T-helper 1 cell treated with Interleukin-12 subunit alpha and Interleukin-12 subunit beta and Interleukin-4 antibody, amounts not matched to agents 30 μg/mL and 1 μg/mL, for 36 hours (primary cell): ENCODE results near the gene BCL10.

Experiments
- H3K27ac Mint-ChIP-seq: one replicate; pipeline ENCODE4 v1.8.0; 2021; ENCODE audit warnings: mild to moderate bottlenecking, mixed read lengths
- H3K27me3 Mint-ChIP-seq: one replicate; pipeline ENCODE4 v1.8.0; 2021; ENCODE audit warnings: low read depth, mixed read lengths
- H3K36me3 Mint-ChIP-seq: one replicate; pipeline ENCODE4 v1.8.0; 2021; ENCODE audit warnings: low read depth, mixed read lengths
- H3K4me1 Mint-ChIP-seq: one replicate; pipeline ENCODE4 v1.8.0; 2021; ENCODE audit warnings: low read depth, mixed read lengths
- H3K4me3 Mint-ChIP-seq: one replicate; pipeline ENCODE4 v1.8.0; 2021; ENCODE audit warnings: mild to moderate bottlenecking, moderate library complexity, mixed read lengths
- H3K9me3 Mint-ChIP-seq: one replicate; pipeline ENCODE4 v1.8.0; 2021; ENCODE audit warnings: mixed read lengths

BCL10 gene

DNA sequence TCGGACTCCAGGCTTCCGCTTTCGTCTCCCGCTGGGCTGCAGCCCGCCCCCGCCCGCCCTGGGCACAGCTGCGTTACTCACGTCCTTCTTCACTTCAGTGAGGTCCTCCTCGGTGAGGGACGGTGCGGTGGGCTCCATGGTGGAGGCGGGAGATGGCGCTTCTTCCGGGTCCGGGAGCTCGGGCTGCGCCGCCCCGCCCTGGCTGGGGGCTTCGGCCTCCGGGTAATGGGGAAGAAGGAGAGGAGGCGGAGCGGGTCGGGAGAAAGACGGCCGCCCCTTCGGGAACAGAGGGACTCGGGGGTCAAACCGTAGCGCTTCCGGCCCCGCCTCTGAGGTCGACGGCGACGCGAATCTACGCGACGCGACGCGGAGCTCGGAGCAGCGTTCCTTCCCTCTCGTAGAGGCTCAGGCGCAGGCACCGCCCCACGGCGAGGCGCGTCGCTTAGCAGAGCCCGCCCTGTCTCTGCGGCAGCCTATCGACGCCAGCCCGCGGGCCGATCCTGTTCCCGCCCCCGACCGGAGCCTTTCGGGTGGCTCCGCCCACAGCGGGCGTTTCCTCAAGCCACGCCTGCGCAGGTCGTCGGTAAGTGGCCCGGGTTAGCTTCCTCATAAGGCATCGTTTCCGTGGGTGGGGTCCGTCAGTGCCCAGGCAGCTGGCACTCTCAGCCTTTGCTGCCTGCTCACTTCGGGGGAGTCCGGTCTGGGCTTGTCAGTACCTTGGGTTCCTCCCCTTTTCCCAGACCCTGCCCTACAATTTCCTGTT is at the start of gene BCL10:
Gene BCL10, minus strand, starts transcription at position 418 of the 763 bp plus-strand sequence. Its CDS starts 280 bp downstream, at position 138.
- H3K4me1 Mint-ChIP-seq = peaks cover 47% of the 10 kb centered on the region
- peak within 1 kb of the TSS; percentile 80 for H3K4me3 Mint-ChIP-seq

DNA sequence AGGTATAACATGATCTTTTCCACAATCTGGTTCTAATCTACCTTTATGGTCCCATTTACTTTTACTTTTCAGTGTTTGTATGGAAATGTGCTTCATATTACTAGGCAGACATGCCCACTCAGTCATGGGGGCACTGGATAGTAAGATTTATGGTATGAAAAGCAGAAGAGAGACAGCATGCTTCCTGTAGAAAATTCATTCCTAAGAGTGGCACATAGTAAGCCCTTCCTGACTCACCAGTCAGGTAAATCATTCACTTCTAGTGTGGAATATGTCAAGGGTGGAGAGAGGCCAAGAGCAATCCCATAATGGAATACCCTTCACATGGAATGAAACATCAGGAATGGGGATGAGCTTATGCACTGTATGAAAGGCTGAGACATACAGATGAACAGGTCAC is 49.5 kb upstream of the BCL10 start:
- no peaks in the 10 kb centered on the region for H3K4me1 Mint-ChIP-seq
- no peak overlapping the region for H3K4me3 Mint-ChIP-seq
- no peaks in the 10 kb centered on the region for H3K36me3 Mint-ChIP-seq
- no peak overlapping the region for H3K27ac Mint-ChIP-seq
- H3K27me3 Mint-ChIP-seq = peaks cover 53% of the 10 kb centered on the region
- no peaks in the 10 kb centered on the region for H3K9me3 Mint-ChIP-seq

More for the DNA sequence above, at the start of gene BCL10:
- Mint-ChIP-seq H3K27me3 (peaks cover 23% of the 10 kb centered on the region), H3K27ac (peak within 1 kb of the TSS; percentile 92), H3K36me3 (peaks cover 25% of the 10 kb centered on the region), H3K9me3 (no peaks in the 10 kb centered on the region)

DNA sequence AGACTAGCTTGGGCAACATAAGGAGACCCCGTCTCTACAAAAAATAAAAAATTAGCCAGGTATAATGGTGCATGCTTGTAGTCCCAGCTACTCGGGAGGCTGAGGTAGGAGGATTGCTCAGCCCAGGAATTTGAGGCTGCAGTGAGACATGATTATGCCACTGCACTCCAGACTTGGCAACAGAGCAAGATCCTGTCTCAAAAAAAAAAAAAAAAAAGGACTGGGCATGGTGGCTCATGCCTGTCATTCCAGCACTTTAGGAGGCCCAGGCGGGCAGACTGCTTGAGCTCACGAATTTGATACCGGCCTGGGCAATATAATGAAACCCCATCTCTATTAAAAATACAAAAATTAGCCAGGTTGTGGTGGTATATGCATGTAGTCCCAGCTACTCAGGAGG is 47.3 kb upstream of the BCL10 start:
- peaks cover 3% of the 10 kb centered on the region for H3K4me1 Mint-ChIP-seq
- no peak overlapping the region for H3K27ac Mint-ChIP-seq
- H3K27me3 Mint-ChIP-seq = peaks cover 55% of the 10 kb centered on the region
- no peak overlapping the region for H3K4me3 Mint-ChIP-seq
- no peaks in the 10 kb centered on the region for H3K36me3 Mint-ChIP-seq
- H3K9me3 Mint-ChIP-seq = no peaks in the 10 kb centered on the region

DNA sequence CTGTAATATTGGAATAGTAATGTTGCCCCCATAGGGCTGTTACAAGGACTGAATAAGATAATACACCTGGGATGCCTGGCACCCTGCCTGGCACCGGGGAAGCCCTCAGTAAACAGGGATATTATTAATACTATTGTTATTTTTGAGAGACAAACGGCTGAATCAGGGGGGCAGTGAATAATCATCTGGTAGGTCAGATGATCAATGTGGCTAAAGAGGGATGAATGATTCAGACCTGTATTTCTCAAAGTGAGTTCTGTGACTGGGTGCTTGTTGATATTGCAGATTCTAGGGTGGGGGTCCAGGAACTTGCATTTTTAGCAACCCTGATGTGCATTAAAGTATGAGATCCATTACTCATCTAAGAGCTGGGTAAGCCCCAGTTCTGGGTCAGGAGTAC is 46.2 kb upstream of the BCL10 start:
- H3K27me3 Mint-ChIP-seq = peaks cover 59% of the 10 kb centered on the region
- no peak overlapping the region for H3K4me3 Mint-ChIP-seq
- H3K36me3 Mint-ChIP-seq = no peaks in the 10 kb centered on the region
- no peaks in the 10 kb centered on the region for H3K9me3 Mint-ChIP-seq
- H3K27ac Mint-ChIP-seq = no peak overlapping the region
- peaks cover 3% of the 10 kb centered on the region for H3K4me1 Mint-ChIP-seq

DNA sequence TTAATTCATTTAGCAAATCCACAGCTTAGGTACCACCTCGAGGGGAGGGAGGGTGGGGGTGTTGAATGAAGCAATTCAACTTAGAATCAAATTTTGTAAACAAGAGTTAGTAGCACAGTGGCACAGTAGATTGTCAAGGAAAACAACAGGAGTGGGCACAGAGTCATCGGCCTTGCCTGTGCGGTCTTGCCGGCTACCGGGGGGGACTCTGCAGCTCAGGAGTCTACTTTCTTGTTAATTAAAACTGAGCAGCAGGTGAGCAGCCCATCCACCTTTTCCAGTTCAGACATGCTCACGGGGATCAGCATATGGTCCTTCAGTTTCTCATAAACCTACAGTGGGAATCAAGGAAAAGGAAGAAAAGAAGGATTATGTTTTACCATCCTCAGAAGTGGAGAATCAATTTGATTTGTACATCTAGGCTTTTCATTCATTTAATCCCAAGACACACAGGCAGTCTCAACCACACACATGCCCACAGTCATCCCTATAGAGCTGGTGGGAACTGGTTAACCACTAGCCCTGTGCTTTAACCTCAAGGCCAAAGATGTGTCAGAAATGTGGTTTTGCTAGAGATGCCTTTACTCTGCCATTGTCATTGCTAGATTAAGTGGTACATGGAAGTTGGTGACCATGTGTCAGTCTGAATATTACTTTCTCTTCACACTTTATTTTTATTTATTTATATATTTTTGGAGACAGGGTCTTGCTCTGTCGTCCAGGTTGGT is 45.0 kb upstream of the BCL10 start:
- Mint-ChIP-seq H3K9me3 (no peaks in the 10 kb centered on the region), H3K27ac (no peak overlapping the region), H3K27me3 (peaks cover 64% of the 10 kb centered on the region)

DNA sequence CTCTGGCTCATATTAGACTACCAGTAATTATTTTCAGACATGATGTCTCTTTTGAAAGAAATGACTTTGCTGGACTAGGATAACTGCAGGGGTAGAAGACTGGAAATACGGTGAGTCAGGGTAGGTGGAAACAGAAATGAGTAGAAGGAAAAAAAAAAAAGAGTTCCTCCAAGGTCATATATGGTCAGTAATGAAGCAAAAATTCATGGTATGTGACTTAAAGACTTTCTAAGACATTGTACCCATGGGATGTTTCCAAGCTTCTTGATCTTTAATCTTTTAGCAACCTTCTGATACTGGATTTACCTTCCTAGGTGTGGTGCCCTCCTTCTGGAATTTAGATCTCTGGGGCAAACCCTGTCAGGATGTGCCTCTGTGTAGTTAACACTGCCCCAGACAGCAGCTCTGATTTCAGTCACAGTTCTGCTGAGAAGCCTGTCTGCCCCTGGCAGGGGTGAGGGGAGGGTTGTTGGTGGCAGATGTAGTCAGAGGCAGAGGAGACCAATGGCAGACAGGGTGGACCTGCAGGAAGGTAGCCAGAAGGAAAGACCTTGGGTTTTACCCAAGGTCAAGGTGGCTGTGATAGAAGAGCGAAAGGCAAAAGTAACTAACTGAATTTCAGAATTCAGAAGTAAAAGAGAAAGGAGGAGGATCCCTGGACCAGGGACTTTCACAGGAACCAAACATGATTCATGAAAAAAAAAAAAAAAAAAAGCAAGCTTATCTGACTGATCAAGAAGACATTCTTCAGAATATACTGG is 44.1 kb upstream of the BCL10 start:
- Mint-ChIP-seq H3K36me3 (no peaks in the 10 kb centered on the region), H3K4me1 (peaks cover 3% of the 10 kb centered on the region), H3K27ac (no peak overlapping the region), H3K27me3 (peaks cover 64% of the 10 kb centered on the region), H3K4me3 (no peak overlapping the region), H3K9me3 (no peaks in the 10 kb centered on the region)

More for the DNA sequence above, 45.0 kb upstream of the BCL10 start:
- Mint-ChIP-seq H3K4me1 (peaks cover 3% of the 10 kb centered on the region), H3K36me3 (no peaks in the 10 kb centered on the region), H3K4me3 (no peak overlapping the region)

DNA sequence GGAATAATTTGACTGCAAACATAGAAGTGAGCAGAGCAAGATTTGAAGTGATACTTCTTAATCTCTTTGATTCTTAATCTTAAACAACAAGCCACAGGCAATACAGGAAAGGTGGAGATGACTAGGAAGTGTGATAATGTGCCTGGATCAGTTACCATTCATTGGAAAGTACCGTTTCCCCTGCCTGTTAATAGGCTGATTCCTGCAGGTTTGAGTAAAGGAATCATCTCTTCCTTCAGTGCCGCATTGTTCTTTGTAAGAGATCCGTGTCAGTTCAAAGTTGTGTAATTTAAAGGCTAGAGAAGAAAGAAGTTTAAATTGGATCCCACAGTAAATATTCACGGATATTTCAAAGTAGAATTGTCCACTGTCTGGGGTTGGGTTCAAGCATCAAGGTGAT is 43.5 kb upstream of the BCL10 start:
- Mint-ChIP-seq H3K4me1 (peaks cover 3% of the 10 kb centered on the region), H3K36me3 (no peaks in the 10 kb centered on the region), H3K9me3 (no peaks in the 10 kb centered on the region), H3K4me3 (no peak overlapping the region), H3K27ac (no peak overlapping the region), H3K27me3 (peaks cover 61% of the 10 kb centered on the region)

DNA sequence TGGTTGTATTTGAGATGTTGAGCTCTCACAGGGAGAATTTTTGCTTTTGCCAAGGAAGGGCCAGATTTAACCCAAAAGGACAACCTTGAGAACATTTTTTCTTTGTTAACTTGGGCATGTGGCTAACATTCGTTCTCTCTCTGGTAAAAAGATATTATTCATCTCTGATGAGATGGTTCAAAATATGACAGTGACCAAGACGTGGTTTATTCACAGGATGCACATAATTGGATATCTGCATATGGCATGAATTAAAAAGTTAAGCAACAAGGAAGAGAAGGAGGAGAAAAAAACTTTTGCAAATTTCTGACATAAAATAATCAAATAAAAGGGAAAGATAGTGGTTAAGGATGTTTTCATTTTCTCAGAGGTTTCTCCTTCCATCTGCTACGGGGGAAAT is 43.1 kb upstream of the BCL10 start:
- H3K27ac Mint-ChIP-seq = no peak overlapping the region
- H3K4me1 Mint-ChIP-seq = peaks cover 3% of the 10 kb centered on the region
- H3K4me3 Mint-ChIP-seq = no peak overlapping the region
- H3K27me3 Mint-ChIP-seq = peaks cover 61% of the 10 kb centered on the region
- H3K36me3 Mint-ChIP-seq = no peaks in the 10 kb centered on the region
- H3K9me3 Mint-ChIP-seq = no peaks in the 10 kb centered on the region

DNA sequence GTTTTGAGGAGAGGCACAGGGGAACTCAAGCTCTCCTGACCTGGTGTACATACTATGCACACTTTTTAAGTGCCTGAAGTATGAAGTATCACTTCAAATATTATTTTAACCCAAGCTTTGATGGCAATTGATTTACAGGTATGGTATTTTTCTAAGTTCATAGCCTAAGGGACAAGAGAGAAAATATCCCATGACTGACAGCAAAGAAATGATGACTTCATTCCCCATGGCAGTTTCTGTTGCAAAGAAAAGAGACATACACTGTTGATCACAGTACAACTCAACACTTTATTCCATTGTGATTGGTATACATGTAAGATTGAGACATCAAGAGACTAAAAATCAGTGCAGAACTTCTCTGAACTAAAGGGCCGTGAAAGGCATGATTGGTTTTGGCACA is 41.8 kb upstream of the BCL10 start:
- Mint-ChIP-seq H3K9me3 (no peaks in the 10 kb centered on the region), H3K36me3 (no peaks in the 10 kb centered on the region), H3K27me3 (peaks cover 67% of the 10 kb centered on the region), H3K27ac (no peak overlapping the region), H3K4me1 (peaks cover 3% of the 10 kb centered on the region), H3K4me3 (no peak overlapping the region)

DNA sequence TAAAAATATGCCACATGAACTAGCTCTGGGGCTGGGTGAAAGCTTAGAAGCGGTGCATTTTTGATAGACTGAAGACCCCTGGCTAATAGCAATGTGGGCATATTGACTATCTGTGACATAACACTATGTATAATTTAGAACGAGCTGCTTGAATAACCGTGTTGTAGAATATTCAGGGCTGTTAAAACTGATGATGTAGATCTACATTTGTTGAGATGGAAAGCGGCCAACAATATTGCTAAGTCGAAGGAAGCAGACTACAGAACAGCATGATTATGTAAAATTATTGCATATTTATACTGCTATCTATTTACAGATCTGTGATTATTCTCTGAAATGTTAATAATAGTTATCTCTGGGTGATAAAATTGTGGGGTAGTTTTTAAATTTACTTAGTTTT is 41.1 kb upstream of the BCL10 start:
- H3K27ac Mint-ChIP-seq = no peak overlapping the region
- peaks cover 3% of the 10 kb centered on the region for H3K4me1 Mint-ChIP-seq
- H3K4me3 Mint-ChIP-seq = no peak overlapping the region
- peaks cover 67% of the 10 kb centered on the region for H3K27me3 Mint-ChIP-seq
- no peaks in the 10 kb centered on the region for H3K9me3 Mint-ChIP-seq
- H3K36me3 Mint-ChIP-seq = no peaks in the 10 kb centered on the region

DNA sequence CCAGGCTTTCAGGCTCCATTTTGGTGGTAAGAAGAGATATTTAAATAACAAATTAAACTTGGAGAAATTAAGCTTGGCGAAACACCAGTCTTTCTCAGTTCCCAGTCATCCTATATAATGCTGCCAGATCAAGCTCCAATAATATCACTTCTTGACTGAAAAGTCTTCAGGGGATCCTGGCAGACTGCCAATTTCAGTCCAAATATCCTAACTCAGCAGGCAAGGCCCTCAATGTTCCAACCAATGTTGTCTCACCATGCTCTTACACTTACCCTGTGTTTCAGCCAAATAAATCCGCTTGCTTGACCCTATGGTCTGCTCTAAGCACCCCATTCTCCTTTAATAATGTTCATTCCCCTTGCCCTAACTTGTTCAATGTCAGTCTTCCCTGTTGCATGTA is 39.9 kb upstream of the BCL10 start:
- Mint-ChIP-seq H3K4me1 (peaks cover 3% of the 10 kb centered on the region), H3K9me3 (no peaks in the 10 kb centered on the region), H3K36me3 (no peaks in the 10 kb centered on the region), H3K27me3 (peaks cover 74% of the 10 kb centered on the region), H3K4me3 (no peak overlapping the region), H3K27ac (no peak overlapping the region)

DNA sequence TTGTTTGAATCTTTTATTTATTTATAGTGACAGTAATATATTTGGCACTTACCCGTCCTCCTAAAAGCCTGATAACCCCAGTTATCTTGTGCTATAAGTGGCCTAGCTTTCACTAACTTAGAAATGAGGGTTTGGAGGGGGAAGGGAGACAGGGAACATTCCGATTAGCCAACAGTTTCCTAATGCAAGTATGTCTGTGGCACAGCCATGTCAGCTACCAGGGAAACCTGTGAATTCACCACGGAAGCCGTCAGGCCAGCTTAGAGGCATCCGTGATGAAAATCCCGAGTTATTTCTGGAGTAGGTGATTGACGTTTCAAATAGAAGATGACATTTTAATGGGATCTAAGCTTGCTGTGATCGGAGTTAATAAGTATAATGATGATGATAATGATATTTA is 39.4 kb upstream of the BCL10 start:
- Mint-ChIP-seq H3K27ac (no peak overlapping the region), H3K27me3 (peaks cover 74% of the 10 kb centered on the region)

DNA sequence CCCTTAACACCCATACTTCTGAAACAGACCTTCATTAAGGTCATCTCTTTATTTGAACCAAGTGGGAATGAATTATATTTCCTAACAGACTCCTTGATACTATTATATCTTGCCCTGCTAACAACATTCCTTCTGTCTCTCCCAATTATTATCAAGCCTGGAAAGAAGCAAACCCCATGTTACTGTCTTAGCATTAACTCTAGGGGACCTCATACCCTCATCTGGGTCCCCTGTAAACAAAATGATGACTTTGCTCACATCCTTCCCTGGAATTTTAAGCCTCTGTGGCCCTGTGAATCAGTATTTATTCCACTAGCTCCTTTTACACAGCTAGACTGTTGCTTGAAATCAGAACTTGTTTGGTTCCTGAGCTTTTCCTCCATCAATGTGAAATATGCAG is 38.3 kb upstream of the BCL10 start:
- Mint-ChIP-seq H3K36me3 (no peaks in the 10 kb centered on the region), H3K27me3 (peaks cover 74% of the 10 kb centered on the region), H3K4me3 (no peak overlapping the region), H3K9me3 (no peaks in the 10 kb centered on the region), H3K4me1 (no peaks in the 10 kb centered on the region), H3K27ac (no peak overlapping the region)

More for the DNA sequence above, 39.4 kb upstream of the BCL10 start:
- Mint-ChIP-seq H3K4me1 (peaks cover 2% of the 10 kb centered on the region), H3K9me3 (no peaks in the 10 kb centered on the region), H3K36me3 (no peaks in the 10 kb centered on the region), H3K4me3 (no peak overlapping the region)

DNA sequence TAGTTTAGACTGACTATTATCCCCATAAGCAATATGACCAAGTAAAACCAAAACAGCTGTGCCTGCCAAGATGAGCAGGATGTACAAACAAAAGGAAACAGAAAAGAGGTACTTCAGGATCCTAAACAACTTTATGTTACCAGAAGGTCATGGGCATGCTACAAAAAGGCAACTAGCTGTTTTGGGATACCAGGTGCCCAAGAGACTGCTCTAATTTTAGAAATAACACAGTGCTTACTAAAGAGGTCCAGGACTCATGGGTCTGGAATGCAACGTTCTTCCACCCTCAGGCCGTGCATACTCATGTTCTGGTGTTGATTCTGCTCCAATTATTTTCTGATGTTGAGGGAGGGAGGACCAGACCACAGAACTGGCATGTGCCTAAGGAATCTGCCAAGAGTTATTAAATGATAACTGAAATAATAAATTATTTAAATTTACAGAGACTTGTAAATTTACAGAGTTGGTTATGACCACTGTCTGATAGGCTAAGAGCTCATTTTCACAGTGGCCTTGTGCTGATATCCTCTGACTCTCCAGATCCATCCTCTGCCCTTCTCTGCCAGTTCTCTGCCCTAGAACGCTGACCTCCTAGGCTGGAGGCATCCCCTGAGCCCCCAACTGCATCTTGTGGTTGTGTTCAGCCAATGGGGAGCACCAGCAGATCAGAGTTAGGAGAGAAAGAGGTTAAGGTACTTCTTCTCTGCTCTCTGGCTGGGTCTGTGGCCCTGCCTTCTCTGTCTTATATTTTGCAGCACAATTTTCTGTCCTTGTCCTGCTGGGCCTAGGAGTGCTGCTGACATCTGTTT is 37.7 kb upstream of the BCL10 start:
- Mint-ChIP-seq H3K27ac (no peak overlapping the region), H3K36me3 (no peaks in the 10 kb centered on the region), H3K9me3 (no peaks in the 10 kb centered on the region), H3K4me3 (no peak overlapping the region), H3K27me3 (peaks cover 74% of the 10 kb centered on the region), H3K4me1 (no peaks in the 10 kb centered on the region)
